ENCODE data around the gene TRAF1. TPM values are rescaled to one million over a fixed set of nuclear protein-coding genes. Genes with fewer than 3 reads are reported as not detected.

Gene TRAF1
- total and polyA plus RNA-seq, 10 of the 15 experiments (the other 5 are each of a cell fraction or from before 2014, with no cell fraction given) = 13.8 to 163 (median 128) TPM

DNA sequence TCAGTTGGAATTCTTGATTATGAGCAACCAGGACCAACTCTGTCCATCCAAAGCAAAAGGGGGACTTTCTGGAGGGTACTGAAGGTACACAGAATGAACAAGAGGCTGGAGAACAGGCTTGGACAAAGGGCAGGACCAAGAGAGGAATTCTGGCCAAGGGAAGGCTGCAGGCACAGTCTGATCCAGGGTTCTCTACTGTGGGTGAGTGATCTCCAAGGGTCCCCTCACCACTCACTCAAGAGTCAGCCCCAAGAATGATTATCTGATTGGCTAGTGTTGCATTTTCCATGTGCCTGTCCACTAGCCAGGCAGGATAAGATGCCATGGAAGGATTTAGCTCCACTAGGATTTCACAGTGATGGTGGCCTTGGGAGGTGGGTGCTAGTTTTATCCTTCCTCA is 38.0 kb downstream of the TRAF1 start:
- no peaks in the 10 kb centered on the region for H3K36me3 ChIP-seq (ENCODE audit: control insufficient read depth in 2 of 2, insufficient read depth in 2 of 2, low read length in 1 of 2)
- H3K4me3 ChIP-seq = no peak overlapping the region
- TF ChIP-seq SREBF1 (IDR thresholded peaks at IDR 0.05; ENCODE audit: low read length) (no peak), SUZ12 (IDR thresholded peaks at IDR 0.05; ENCODE audit: unreplicated experiment) (no peak), POLR2AphosphoS5 (IDR thresholded peaks at IDR 0.05; ENCODE audit: low read length) (no peak), CHD1 (IDR thresholded peaks at IDR 0.05; ENCODE audit: low read depth, low read length) (no peak), MEF2B (IDR thresholded peaks at IDR 0.05; ENCODE audit: partially characterized antibody, poor library complexity, severe bottlenecking) (no peak), SMAD5 (IDR thresholded peaks at IDR 0.05; ENCODE audit: low read depth) (no peak), PAX5 (IDR thresholded peaks at IDR 0.05; ENCODE audit: borderline replicate concordance, low read depth, low read length) (no peak), JUNB (IDR thresholded peaks at IDR 0.05) (no peak), CBX5 (IDR thresholded peaks at IDR 0.05; ENCODE audit: low read depth) (no peak)
- H3K27ac ChIP-seq (ENCODE audit: control insufficient read depth, insufficient read depth) = no peak overlapping the region
- BruUV-seq (replicated peaks) = no TSS peak
- H3K9me3 ChIP-seq (replicated peaks; ENCODE audit: control insufficient read depth, insufficient read depth, low read length) = no peaks in the 10 kb centered on the region
- no peak overlapping the region for H3K9ac ChIP-seq (ENCODE audit: control insufficient read depth, insufficient read depth, low read length)
- DNase-seq (ENCODE audit: low read depth, low spot score) = no peak
- H3K27me3 ChIP-seq (replicated peaks in 1 of 2; ENCODE audit: control insufficient read depth in 2 of 2, insufficient read depth in 2 of 2, low read length in 1 of 2) = no peaks in the 10 kb centered on the region
- RAD21 ChIA-PET (ENCODE audit: unreplicated experiment) = interaction anchor here (0.9 to 2.6 kb wide), 2 partner anchors 43 to 45 kb away, joined by 3 to 8 read pairs; no protein-coding TSS in a partner anchor
- CTCF ChIA-PET = interaction anchor here (2.2 to 2.7 kb wide), 2 partner anchors 12 to 48 kb away, joined by 8 read pairs; no protein-coding TSS in a partner anchor
- no peak for ATAC-seq
- H3K79me2 ChIP-seq (ENCODE audit: control insufficient read depth, insufficient read depth, low read length) = no peaks in the 10 kb centered on the region
- in situ Hi-C loops (cut with MboI) (no loop called here), intact Hi-C loops (cut with micrococcal nuclease; ENCODE audit: unreplicated experiment) (no loop called here)
- peaks cover 47% of the 10 kb centered on the region for H3K4me1 ChIP-seq (ENCODE audit: control insufficient read depth, insufficient read depth, low read length)
- FAIRE-seq = no peak
- no peak overlapping the region for H2AFZ ChIP-seq (ENCODE audit: control insufficient read depth, low read depth, low read length)
- H4K20me1 ChIP-seq (ENCODE audit: control insufficient read depth, insufficient read depth) = no peaks in the 10 kb centered on the region
- POLR2A ChIA-PET = interaction anchor here (0.5 to 15.6 kb wide), 5 partner anchors 11 to 65 kb away, joined by 3 to 383 read pairs (median 11); partner anchors contain the start of genes PHF19 and TRAF1
- SMC1A ChIA-PET (ENCODE audit: uncharacterized antibody, unreplicated experiment) = interaction anchor here (1.0 to 23.6 kb wide), 2 partner anchors 20 to 39 kb away, joined by 3 to 522 read pairs; partner anchors contain the start of gene TRAF1
- H3K4me2 ChIP-seq (ENCODE audit: control insufficient read depth, insufficient read depth) = no peak overlapping the region
